HepG2 (cell line): ENCODE results near the gene PHRF1. TPM values are rescaled to one million over a fixed set of nuclear protein-coding genes. Genes with fewer than 3 reads are reported as not detected.

Experiments used
- ATAC-seq: fragments of 200-7000 bp; cut with Tn5 transposase; 3 replicates; pipeline ENCODE4 v1.9.1; 2020; ENCODE audit warnings: mild to moderate bottlenecking, moderate library complexity
- BruUV-seq: library from RNA; stranded (reverse); fragments of 400-500 nt; replicated peaks from 2 replicates; lab custom pipeline; 2021; lab: Mats Ljungman, UMichigan
- CTCF ChIA-PET: fragments of 300-600 bp; formaldehyde crosslinking; extraction: SDS; loops from one replicate; lab custom pipeline; 2021; ENCODE audit warnings: low total read pairs, inconsistent platforms, low intra/inter-chr PET ratio; lab: Yijun Ruan, JAX
- POLR2A ChIA-PET: fragments of 350-600 bp; sonication (Branson Sonifier 250); formaldehyde crosslinking; loops from one replicate; lab custom pipeline; 2020; ENCODE audit warnings: antibody characterized with exemption, inconsistent platforms; lab: Yijun Ruan, JAX
- DNase-seq: peaks from one replicate; pipeline ENCODE4 v3.0.0-alpha.2; 2015; ENCODE audit warnings: low spot score
- FAIRE-seq: peaks from 3 replicates; lab custom pipeline; 2011; peaks lifted over from hg19 to GRCh38; lab: Jason Lieb, UNC
- H2AFZ ChIP-seq: one replicate; pipeline ENCODE4 v1.6.1; 2011; ENCODE audit warnings: low read length, inconsistent platforms
- H3K27ac ChIP-seq: fragments of 300-600 bp; 3 replicates; pipeline ENCODE4 v1.8.0; 2011; ENCODE audit warnings: mixed run types, mild to moderate bottlenecking, mixed read lengths, low read length, inconsistent platforms; ENCODE audit not compliant: insufficient read depth; ENCODE audit errors: extremely low read length
- H3K27me3 ChIP-seq, 2 experiments: fragments of 200-600 bp in 1 of 2; 2 replicates in 1 of 2; 3 replicates in 1 of 2; pipeline versions ENCODE4 v1.6.0 to v1.8.0; 2011; ENCODE audit warnings: low read length in 2 of 2, mild to moderate bottlenecking in 2 of 2, moderate library complexity in 2 of 2, inconsistent platforms in 1 of 2; ENCODE audit not compliant: insufficient read depth in 2 of 2, control insufficient read depth in 1 of 2
- H3K36me3 ChIP-seq, 2 experiments: fragments of 200-600 bp in 1 of 2; replicated peaks in 1 of 2; 2 replicates in 1 of 2; 3 replicates in 1 of 2; pipeline versions ENCODE4 v1.5.1 to v1.8.0; 2011; ENCODE audit warnings: low read length in 2 of 2, inconsistent platforms in 1 of 2; ENCODE audit not compliant: insufficient read depth in 2 of 2, control insufficient read depth in 1 of 2
- H3K4me1 ChIP-seq: 2 replicates; pipeline ENCODE4 v1.5.1; 2012; ENCODE audit warnings: low read length, inconsistent platforms; ENCODE audit not compliant: insufficient read depth
- H3K4me2 ChIP-seq: 2 replicates; pipeline ENCODE4 v1.6.0; 2011; ENCODE audit warnings: low read depth, low read length, inconsistent platforms
- H3K4me3 ChIP-seq, 3 experiments: fragments of 200-600 bp in 1 of 3; sonication (generic), shearing (Covaris generic) in 1 of 3; replicated peaks in 1 of 3; 2 replicates each; pipeline ENCODE4 v1.5.1; 2011 to 2016; ENCODE audit warnings: low read length in 3 of 3, inconsistent platforms in 2 of 3, low read depth in 2 of 3, mild to moderate bottlenecking in 2 of 3, control low read depth in 1 of 3, mixed read lengths in 1 of 3; ENCODE audit not compliant: insufficient read depth in 1 of 3
- H3K79me2 ChIP-seq: one replicate; pipeline ENCODE4 v1.6.1; 2011; ENCODE audit warnings: low read length, inconsistent platforms; ENCODE audit not compliant: insufficient read depth
- H3K9ac ChIP-seq: 2 replicates; pipeline ENCODE4 v1.6.0; 2011; ENCODE audit warnings: mild to moderate bottlenecking, low read depth, low read length, inconsistent platforms; ENCODE audit not compliant: insufficient read depth
- H3K9me3 ChIP-seq: 2 replicates; pipeline ENCODE4 v1.5.1; 2012; ENCODE audit warnings: mild to moderate bottlenecking, low read length
- H4K20me1 ChIP-seq: 2 replicates; pipeline ENCODE4 v1.6.0; 2011; ENCODE audit warnings: inconsistent platforms, mild to moderate bottlenecking, low read length, moderate library complexity; ENCODE audit not compliant: insufficient read depth
- BATF2 ChIP-seq: sonication (generic); formaldehyde crosslinking; IDR thresholded peaks from 2 replicates; pipeline ENCODE4 v1.8.0; 2022; ENCODE audit warnings: mild to moderate bottlenecking, missing genetic modification reagents, moderate library complexity
- CBFB ChIP-seq: sonication (generic); formaldehyde crosslinking; IDR thresholded peaks from 2 replicates; pipeline ENCODE4 v1.4.0; 2020; ENCODE audit warnings: missing genetic modification reagents
- GATAD2A ChIP-seq: IDR thresholded peaks from 2 replicates; pipeline ENCODE4 v1.6.1; 2016
- KDM1A ChIP-seq: IDR thresholded peaks from 2 replicates; pipeline ENCODE4 v1.6.1; 2016; ENCODE audit warnings: missing compliant biosample characterization
- KMT2B ChIP-seq: IDR thresholded peaks from 2 replicates; pipeline ENCODE4 v1.6.1; 2016; ENCODE audit warnings: missing genetic modification reagents, missing compliant biosample characterization
- MBD4 ChIP-seq: IDR thresholded peaks from 2 replicates; pipeline ENCODE4 v1.6.1; 2012; ENCODE audit warnings: low read length, inconsistent platforms, borderline replicate concordance
- SP5 ChIP-seq: IDR thresholded peaks from 2 replicates; pipeline ENCODE4 v1.6.1; 2016; ENCODE audit warnings: low read depth, borderline replicate concordance
- U2AF1 ChIP-seq: fragments of 200-400 bp; formaldehyde crosslinking; optimal IDR thresholded peaks from 2 replicates; pipeline ENCODE3; 2017; ENCODE audit warnings: mild to moderate bottlenecking, low read depth, low read length
- ZNF567 ChIP-seq: sonication (generic); formaldehyde crosslinking; IDR thresholded peaks from 2 replicates; pipeline ENCODE4 v1.8.1; 2023; ENCODE audit warnings: mild to moderate bottlenecking, missing genetic modification reagents, borderline replicate concordance
- ZNF883 ChIP-seq: sonication (generic); formaldehyde crosslinking; IDR thresholded peaks from 2 replicates; pipeline ENCODE4 v1.5.1; 2020; ENCODE audit warnings: mild to moderate bottlenecking, missing genetic modification reagents; ENCODE audit errors: not compliant biosample characterization
- WGBS: methylation state at CpG from one replicate; pipeline ENCODE4 v1.1.6; 2017; ENCODE audit warnings: low lambda C conversion rate; 5-methylcytosine and 5-hydroxymethylcytosine counted together
- in situ Hi-C: cut with HindIII; loops from 2 replicates; pipeline ENCODE4 v1.10.0; 2017; ENCODE audit warnings: low pct_unique_long_range_greater_than_20kb; ENCODE audit not compliant: extremely low pct_ligation_motif_present
- intact Hi-C: fragments of 100-400 bp; cut with micrococcal nuclease; formaldehyde crosslinking; loops from one replicate; pipeline ENCODE4 v1.10.0; 2022; ENCODE audit not compliant: unreplicated experiment
- polyA plus RNA-seq, 8 experiments: library from polyadenylated mRNA; depleted of rRNA in 3 of 8; stranded (reverse) in 7 of 8; unstranded in 1 of 8; fragments of >200 nt; fragmentation: Illumina TruSeq in 4 of 8; extraction: Trizol in 4 of 8; gene quantifications; 2 replicates each; pipeline versions ENCODE4 v1.2.1 to v1.2.3, GENCODE V29; 2011 to 2016; ENCODE audit warnings: low read depth in 4 of 8, missing spikeins in 1 of 8, mixed read lengths in 1 of 8; ENCODE audit not compliant: insufficient read depth in 1 of 8
- total RNA-seq, 5 experiments: library from RNA; depleted of rRNA; stranded (reverse); fragments of >200 nt; fragmentation: Illumina TruSeq; extraction: Trizol; gene quantifications; 2 replicates each; pipeline ENCODE4 v1.2.3, GENCODE V29; 2016; ENCODE audit warnings: low read depth in 1 of 5
- TF ChIP-seq, protein P1 (sequence below): sonication (generic); formaldehyde crosslinking; IDR thresholded peaks from 2 replicates; pipeline ENCODE4 v1.8.0; 2022; ENCODE audit warnings: mild to moderate bottlenecking, missing genetic modification reagents; ENCODE audit not compliant: insufficient replicate concordance
- TF ChIP-seq, protein P2 (sequence below): sonication (generic); formaldehyde crosslinking; IDR thresholded peaks from 2 replicates; pipeline ENCODE4 v1.5.0; 2020; ENCODE audit warnings: missing genetic modification reagents, mild to moderate bottlenecking, borderline replicate concordance

Gene PHRF1
- total and polyA plus RNA-seq, 2 of the 13 experiments (the other 11 are each of a cell fraction or from before 2014, with no cell fraction given), result 8.2 to 16.7 TPM

- intact Hi-C loops (no loop called here), in situ Hi-C loops (no loop called here)
- BruUV-seq, result no TSS peak
- Histone ChIP-seq H3K4me1 (peaks cover 22% of the 10 kb centered on the region), H4K20me1 (peaks cover 11% of the 10 kb centered on the region; the same call in 1 of the 2 replicates), H3K79me2 (peaks cover 25% of the 10 kb centered on the region), H3K36me3 (peaks cover 44 to 84% of the 10 kb centered on the region in 2 experiments), H3K27me3 (no peaks in the 10 kb centered on the region), H3K27ac (no peak overlapping the region), H3K4me2 (no peak overlapping the region), H3K9me3 (no peaks in the 10 kb centered on the region), H3K9ac (no peak overlapping the region), H3K4me3 (no peak overlapping the region), H2AFZ (no peak overlapping the region)
- TF ChIP-seq ZNF883 (CRISPR knock-in tag), result peak; percentile 9
- no peak for TF ChIP-seq GATAD2A (CRISPR knock-in tag)
- ATAC-seq, result no peak
- WGBS, result 98% methylated on average over 10 of the region's 10 CpGs
- no peak for DNase-seq
- POLR2A ChIA-PET, result no interaction called here
- CTCF ChIA-PET, result no interaction called here
- FAIRE-seq, result no peak
Measured at GRCh38 chr11:592918-593317, 16.6 kb downstream of the PHRF1 start.

DNA sequence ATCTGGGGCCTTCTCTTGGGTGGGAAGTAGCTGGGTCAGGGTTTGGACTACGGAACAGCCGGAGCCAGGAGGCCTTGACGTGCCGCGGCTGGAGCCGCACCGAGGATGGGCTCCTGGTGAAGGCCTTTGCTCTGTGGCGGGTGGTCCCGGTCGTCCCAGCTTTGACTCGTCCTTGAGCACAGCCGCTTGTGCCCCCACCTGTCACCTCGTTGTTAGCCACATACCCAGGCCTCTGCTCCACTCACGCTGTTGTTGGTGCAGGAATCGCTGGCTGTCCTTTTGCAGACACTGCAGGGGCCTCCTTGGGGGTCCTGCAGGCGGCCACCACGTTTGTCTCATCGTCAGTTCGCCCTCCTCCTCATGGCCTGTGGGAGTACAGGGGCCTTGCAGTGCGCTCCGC is 17.1 kb downstream of the PHRF1 start:
- no peak overlapping the region for H3K4me3 ChIP-seq

More for the DNA sequence above, 17.1 kb downstream of the PHRF1 start:
- ChIA-PET POLR2A (no interaction called here), CTCF (no interaction called here)
- no peak for ATAC-seq
- peaks cover 47 to 88% of the 10 kb centered on the region in 2 experiments for H3K36me3 ChIP-seq
- H4K20me1 ChIP-seq, result peaks cover 11% of the 10 kb centered on the region; the same call in 1 of the 2 replicates
- peaks cover 25% of the 10 kb centered on the region for H3K79me2 ChIP-seq
- no peak overlapping the region for H3K27ac ChIP-seq
- intact Hi-C loops (no loop called here), in situ Hi-C loops (no loop called here)
- no peak for DNase-seq
- no peak overlapping the region for H3K4me2 ChIP-seq
- peaks cover 18% of the 10 kb centered on the region for H3K4me1 ChIP-seq
- WGBS, result 95% methylated on average over 15 of the region's 21 CpGs
- no peak for TF ChIP-seq MBD4
- no peak for TF ChIP-seq U2AF1
- TF ChIP-seq SP5, result no peak
- TF ChIP-seq ZNF567 (CRISPR knock-in tag), result no peak
- TF ChIP-seq, protein P1, sequence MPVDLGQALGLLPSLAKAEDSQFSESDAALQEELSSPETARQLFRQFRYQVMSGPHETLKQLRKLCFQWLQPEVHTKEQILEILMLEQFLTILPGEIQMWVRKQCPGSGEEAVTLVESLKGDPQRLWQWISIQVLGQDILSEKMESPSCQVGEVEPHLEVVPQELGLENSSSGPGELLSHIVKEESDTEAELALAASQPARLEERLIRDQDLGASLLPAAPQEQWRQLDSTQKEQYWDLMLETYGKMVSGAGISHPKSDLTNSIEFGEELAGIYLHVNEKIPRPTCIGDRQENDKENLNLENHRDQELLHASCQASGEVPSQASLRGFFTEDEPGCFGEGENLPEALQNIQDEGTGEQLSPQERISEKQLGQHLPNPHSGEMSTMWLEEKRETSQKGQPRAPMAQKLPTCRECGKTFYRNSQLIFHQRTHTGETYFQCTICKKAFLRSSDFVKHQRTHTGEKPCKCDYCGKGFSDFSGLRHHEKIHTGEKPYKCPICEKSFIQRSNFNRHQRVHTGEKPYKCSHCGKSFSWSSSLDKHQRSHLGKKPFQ (CRISPR knock-in tag), result no peak
- TF ChIP-seq, protein P2, sequence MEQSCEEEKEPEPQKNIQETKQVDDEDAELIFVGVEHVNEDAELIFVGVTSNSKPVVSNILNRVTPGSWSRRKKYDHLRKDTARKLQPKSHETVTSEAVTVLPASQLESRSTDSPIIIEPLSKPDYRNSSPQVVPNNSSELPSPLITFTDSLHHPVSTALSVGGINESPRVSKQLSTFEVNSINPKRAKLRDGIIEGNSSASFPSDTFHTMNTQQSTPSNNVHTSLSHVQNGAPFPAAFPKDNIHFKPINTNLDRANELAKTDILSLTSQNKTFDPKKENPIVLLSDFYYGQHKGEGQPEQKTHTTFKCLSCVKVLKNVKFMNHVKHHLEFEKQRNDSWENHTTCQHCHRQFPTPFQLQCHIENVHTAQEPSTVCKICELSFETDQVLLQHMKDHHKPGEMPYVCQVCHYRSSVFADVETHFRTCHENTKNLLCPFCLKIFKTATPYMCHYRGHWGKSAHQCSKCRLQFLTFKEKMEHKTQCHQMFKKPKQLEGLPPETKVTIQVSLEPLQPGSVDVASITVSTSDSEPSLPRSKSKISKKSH (CRISPR knock-in tag), result no peak
- no peak for TF ChIP-seq CBFB (CRISPR knock-in tag)
- TF ChIP-seq KMT2B, result no peak
- no peak for TF ChIP-seq BATF2
- no peak for TF ChIP-seq KDM1A (CRISPR knock-in tag)
- no peak for FAIRE-seq
- H3K9me3 ChIP-seq, result no peaks in the 10 kb centered on the region
- H3K9ac ChIP-seq, result no peak overlapping the region
- H3K27me3 ChIP-seq, result no peaks in the 10 kb centered on the region
- BruUV-seq, result no TSS peak
- H2AFZ ChIP-seq, result no peak overlapping the region
